ENCODE data around the gene TMEM63B.

GRCh38 chr6:44097782-44098317 is 29.5 kb upstream of the TMEM63B start:
- TF ChIP-seq CTCF (IDR thresholded peaks at IDR 0.05) (no peak), POLR2A (IDR thresholded peaks at IDR 0.05) (no peak)

All from prostate gland (tissue), 2 donors.